SIG-M5 (cell line): ENCODE results near the gene MKNK1.

ENCODE experiments used
- DNase-seq: peaks from one replicate; lab custom pipeline; 2025; lab: John Stamatoyannopoulos, UW

The MKNK1 gene

DNA sequence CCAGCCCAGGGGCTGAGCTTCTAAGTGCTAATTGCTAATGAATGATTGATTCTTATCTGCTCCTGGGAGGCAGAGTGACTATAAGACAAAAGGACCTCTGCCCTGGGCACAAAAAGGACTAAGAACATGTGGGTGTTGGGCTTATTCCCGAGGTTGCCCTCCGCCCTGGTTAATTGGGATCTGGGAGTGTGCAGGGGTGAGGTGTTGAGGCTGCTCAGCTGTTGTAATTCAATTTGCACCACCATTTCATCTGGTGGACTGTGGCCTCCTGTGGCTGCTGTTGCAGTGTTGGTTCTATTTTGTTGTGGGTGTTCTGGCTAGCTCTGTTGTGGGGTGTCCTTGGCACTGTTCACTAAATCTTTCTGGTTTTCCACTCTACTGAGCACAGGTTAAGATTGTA is 65.9 kb downstream of the MKNK1 start:
- no peak for DNase-seq

DNA sequence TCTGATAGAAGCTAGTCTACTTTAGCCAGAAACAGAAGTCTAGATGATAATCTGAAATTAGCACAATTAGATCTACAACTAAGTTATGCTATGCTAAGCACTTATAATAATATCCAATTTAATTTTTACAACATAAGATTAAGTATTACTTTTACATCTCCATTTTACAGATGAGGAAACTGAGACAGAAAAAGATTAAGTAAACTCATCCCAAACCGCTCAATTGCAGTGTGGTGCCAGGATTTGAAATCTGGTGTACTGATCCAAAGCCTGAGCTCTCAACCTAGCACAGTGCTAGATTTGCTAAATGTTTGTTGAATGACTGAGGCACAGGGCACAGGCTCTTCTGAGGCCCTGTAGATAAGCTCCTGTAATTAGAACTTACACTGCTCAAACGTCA is 66.4 kb downstream of the MKNK1 start:
- DNase-seq, result no peak

DNA sequence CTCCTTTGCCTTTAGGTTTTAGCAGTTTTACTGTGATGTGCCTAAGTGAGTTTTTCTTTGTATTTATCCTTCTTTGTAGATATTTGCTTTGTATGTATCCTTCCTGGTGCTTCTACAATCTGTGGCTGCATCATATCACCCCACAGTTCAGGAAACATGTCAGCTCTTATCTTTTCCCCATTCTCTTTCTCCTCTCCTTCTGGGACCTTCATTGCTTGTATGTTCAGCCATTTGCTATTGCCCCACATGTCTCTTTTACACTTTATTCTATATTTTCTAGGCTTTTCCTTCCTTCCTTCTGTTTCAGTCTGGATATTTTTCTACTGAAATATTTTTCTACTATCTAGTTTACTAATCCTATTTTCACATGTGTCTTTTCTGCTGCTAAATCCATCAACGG is 67.5 kb downstream of the MKNK1 start:
- DNase-seq, result no peak

DNA sequence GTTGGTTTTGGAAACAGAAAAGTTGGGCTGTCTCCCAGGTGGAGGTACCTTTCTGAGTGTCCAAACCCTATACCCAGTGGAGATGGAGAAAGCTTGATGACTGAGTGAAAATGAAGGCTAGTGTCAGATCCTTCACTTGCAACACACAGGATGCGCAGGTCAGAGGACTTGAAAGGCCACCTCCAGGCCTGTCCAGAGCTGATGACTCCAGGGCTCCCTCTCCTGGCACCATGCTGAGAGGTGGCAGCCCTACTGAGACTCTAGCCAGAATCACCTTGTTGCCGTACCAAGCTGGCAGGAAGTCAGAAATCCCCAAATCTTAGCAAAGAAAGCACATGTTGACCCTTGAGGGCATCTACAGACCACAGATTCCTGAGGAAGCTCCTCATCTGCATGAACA is 69.0 kb downstream of the MKNK1 start:
- no peak for DNase-seq

DNA sequence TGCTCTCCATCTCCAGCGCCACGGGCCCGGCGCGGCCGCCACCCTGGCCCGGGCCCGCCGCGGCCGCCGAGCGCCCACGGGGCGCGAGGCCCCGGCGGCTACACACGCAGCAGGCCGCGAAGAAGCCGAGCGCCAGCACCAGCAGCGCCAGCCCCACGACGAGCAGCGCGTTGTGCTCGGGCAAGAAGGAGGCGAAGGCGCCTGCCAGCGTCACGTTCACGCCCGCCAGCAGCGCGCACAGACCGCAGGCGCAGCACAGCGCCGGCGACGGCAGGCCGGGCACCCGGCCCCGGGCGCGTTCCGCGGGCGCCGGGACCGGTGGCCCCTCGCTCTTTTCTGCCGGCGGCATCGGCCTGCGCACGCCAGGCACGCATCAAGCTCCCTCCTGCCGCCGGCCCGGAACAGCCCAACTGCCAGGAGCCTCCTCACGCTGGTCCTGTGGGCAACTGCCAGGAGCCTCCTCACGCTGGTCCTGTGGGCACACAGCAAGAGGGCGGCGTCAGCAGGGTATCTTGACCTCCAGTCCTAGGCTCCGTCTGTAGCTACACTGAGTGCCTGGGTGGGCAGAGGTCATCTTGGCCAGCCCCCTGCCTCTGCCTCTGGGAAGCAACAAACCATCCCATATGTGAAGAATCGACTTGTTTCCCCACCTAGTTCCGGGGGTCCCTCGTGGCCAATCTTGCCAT is 70.7 kb downstream of the MKNK1 start:
- no peak for DNase-seq

DNA sequence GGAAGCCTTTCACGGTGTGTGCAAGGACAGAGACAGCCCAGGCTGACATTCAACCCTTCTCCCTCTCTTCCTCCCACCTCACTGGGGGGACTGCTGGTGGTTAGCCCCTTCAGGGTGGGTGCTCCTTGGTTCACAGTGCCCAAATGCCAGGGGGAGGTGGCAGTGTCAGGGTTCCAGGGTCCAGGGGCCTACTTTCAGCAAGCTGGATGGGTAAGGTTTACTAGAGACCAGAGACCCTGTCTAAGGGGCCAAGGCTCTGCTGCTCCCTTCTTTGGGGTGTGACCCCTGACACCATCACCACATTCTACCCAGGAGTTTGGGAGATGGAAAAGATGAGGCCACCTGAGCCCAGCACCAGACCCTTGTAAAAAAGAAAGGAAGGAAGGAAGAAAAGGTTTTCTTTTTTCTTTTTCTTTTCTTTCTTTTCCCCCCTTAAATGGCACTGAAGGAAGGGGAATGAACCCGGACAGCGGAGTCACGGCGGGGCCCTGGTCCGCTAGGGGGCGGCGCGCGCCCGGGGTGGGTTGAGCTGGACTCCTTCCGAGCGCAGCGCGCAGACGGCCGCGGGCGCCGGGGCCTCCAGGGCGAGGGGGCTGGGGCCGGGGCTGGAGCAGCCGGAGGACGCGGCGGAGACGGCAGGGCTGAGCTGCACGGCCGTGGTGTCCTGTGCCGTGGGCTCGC is 71.4 kb downstream of the MKNK1 start:
- DNase-seq, result no peak

DNA sequence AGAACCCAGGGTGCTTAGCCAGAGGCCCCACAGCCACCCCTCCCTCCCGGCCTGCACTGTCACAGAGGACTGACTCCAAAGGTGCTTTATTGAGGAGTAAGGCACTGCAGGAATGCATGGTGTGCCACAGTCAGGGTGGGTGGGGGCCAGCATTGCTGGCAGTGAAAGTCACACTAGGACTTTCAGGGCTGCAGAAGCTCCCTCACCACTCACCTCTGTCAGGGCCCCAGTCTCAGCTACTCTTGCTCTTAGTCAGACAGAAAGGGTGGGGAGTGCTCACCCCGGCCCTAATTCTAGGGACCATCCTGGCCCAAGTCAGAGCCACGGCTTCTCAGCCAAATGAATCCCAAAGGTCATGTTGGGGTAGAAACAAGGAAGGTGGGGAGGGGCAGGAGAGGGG is 72.0 kb downstream of the MKNK1 start:
- no peak for DNase-seq

DNA sequence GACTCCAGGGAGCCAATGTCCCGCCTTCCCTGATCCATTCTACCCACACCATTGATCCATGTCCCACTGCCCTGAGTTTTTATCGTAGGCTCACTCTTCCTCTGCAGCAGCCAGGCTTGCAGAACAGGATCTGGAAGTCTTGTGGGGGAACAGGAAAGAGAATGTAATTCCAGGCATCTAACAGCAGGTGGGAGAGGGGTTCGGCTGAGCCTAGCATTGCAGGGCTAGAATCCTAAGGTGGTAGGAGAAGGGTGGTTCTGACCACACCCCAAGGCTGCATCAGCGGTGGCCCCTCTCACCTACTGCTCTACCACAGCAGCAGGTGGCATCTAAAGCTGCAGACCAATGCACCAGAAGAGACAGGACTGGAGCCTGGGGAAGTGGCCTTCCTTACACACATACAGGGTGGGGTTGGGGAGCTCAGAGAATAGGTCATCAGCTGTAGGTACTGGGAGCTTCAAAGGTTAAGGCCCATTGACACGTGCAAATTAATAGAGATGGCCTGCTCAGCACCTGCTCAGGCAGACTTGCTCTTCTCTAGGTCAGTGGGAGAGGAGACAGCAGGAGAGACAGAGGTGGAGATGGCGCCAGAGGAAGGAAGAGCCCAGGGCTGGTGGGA is 73.2 kb downstream of the MKNK1 start:
- no peak for DNase-seq

DNA sequence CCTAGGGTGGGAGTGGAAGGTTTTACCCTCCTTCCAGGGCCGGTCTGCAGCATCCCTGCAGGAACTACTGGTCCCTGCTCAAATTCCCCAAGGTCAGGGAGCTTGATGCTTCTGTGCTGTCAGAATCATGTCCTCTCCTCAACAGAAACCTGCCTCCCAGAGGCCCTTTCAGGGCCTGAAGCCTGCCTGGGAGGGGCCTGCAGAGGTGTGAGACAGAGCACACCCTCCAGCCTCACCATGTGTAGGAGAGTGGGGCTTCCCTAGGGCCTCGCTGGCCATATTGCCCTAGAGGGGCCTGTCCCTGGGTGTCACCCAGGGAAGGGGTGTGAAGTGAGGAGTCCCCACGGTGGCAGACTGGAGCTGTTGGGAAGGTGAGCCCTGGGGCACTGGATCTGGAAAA is 73.8 kb downstream of the MKNK1 start:
- no peak for DNase-seq

DNA sequence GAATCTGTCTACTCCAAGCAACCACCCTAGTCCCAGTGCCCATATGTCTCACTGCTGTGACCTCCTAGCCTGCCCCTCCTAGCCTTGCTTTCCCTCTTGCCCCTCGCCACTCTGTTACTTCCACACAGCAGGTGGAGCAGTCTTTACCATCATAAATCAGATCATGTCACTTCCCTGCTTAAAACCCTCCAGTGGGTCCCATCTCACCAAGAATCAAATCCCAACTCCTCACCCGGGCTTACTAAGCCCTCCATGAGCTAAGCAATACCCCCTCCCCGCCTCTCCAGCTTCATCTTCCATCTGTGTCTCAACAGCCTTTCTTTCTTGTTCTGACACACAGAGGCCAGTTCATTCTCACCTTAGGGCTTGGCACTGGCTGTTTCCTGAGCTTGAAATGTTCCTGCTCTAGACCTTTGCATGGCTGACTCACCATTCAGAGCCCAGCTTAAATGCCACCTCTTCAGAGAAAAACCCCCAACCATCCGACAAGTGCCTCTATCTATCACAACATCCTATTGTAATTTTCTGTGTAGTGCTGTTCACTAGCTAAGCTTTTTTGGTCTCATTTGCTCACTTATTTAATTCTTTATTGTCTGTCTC is 74.9 kb downstream of the MKNK1 start:
- DNase-seq, result no peak

DNA sequence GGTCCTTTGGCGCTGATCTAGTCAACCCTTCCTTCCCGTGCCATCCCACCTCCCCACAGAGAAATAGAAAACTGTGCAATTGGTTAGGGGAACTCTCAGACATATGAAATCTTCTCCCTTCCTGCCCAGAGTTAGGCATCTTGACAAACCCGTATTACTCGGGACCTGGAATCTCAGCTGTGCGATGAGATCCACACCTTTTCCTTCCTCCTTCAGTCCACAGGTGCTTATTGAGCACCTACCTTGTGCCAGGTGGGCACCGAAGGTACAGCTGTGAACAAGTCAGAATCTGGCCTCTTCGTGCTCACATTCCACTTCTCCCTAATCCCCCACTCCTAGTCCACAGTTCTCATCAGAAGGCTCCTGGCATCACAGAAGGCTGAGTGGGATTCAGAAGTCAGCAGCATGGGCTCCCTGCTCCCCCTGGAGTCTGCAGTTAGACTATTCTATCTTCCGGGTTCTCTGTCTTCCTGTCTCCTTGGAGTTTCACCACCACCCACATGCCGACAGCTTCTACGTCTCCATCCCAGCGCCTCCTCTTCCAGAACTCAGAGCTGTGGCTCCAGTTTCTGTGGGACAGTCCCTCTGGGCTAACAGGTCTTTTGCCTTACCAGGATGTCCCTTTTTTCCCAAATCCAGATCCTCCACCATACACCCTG is 75.6 kb downstream of the MKNK1 start:
- DNase-seq, result no peak

DNA sequence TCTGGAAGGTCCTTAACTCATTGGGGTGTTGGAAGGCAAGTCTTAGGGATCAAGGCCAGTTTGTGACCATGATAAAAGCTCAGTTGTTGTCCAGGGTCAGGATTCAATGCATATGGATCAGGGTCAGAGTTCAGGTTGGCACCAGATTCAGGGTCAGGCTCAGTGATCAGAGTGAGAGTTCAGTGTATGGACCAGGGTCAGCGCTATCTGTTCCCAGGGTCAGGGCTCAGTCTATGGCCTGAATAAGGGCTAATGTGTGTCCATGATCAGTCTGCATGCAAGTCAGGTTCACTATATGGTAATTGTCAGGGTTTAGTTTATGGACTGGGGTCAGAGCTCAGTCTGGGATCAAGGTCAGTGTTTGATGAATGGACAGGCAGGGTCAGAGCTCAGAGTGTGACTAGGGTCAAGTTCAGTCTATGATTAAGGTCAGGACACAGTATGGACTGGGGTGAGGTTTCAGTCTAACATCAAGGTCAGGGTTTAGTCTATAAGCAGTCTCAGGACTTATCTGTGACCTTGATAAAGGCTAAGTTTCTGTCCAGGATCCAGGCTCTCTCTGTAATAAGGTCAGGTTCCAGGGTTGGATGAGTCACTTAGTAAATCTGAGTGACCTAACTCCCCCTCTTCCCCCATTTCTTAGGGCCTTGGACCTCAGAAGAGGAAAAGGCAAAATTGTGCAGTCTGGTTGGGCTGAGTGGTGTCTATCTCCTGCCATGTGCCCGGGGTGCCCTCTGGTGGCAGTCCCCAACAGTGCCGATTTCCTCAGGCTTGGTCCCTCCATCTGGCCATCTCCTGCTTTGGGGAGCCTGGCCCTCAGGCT is 76.4 kb downstream of the MKNK1 start:
- no peak for DNase-seq

DNA sequence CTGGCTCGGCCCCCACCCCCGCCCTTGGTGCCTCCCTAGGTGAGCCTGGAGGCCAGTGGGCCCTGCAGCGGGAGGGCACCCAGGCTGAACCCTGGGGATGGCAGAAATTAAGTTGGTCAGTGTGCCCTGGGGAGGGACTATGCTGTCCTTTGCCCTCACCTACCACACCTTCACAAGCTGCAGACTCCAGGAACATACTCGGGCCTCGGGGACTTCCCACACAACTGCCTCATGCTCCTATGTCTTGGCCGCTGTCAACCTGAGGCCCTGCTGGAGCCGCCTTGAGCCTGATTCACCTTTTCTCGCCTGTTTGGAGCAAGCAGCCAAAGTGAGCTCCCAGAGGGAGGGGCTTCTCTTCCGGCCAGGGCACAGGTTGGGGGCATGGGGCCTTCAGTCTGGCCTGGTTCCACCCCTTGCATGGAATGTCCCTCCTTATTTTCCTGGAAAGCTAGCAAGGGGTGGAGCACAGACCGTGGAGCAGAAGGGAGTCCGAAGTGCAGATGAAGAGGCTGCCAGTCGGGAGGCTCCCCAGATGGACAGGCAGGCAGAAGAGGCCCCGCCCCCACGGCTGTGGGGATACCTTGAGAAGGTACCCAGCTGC is 77.3 kb downstream of the MKNK1 start:
- no peak for DNase-seq

DNA sequence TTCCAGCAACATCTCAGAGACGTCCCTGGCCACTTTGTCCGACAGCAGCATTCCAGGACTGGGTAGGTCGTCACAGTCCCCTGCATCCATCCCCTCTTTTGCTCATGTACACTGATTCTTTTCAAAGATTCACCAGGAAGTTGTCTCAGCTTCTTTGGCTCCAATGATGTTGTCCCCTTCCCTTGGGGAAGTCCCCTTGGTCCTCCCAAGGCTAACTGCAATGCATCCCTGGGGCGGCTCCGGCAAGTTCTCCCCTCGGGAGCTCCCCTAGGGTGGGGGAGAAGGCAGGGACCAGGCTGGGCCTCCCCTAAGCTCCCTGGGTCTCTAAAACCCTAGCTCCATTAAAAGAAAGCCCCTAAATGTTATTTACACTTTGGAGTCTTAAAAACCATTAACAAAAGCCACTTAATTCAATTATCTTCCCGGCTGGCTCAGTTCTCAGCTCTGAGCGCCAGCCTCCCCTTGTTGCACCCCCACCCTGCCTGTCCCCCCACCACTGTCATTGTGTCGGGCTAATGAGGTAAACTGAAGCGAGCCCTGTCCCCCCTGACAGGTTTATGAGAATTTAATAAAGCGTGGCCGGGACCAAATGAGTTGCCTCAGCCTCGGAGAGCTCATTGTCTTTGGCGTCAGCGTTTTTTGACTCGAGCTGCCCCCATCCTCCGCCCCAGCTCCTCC is 77.9 kb downstream of the MKNK1 start:
- no peak for DNase-seq

DNA sequence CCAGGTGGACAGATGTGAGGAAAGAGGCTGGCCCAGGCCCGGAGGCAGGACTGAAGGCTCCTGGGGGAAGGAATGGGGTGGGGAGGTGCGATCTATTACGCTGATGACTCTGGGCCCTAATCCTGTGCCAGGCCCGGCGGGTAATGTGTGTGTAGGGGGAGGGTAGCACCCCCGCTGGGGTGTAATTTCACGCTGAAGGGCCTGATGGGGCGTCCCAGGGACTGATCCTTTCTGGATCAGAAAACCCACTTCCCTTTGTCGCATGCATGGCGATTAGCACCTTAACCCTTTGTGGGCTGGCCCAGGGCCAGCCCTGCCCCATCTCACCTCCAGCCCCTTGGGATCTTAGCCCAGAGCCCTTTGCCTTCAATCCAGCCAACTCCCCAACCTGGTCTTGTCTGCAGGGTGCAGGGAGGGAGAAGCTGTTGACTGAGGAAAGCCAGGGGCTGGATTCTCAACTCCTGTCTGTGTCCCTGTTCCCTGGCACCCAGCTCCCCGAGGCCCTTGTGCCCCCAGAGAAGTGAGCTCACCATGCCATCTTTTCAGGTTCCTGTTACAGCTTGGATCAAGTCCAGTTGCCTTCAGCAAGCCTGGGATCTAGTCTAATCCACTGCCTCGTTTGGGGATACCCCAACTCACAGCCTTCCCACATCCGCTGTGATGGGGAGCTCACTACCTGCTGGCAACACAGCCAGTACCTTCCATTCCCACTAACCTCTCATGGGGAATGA is 78.7 kb downstream of the MKNK1 start:
- DNase-seq, result no peak

DNA sequence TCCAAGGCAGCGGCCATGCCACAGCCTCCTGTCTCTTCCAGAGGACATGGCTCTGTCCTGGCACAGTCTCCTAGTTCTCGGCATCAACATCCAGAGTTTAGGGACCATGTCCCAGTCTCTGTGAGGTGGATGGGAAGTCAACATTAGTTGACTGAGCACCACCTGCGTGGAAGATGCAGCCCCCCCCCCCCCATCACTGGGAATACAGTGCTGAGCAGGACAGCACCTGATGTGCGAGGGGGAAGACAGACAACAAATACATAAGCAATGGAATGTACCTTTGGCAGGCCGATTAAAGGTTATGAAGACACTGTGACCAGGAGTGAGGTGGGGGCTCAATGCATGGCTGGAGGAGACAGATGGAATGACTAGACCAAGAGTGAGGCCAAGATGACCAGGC is 79.2 kb downstream of the MKNK1 start:
- no peak for DNase-seq

DNA sequence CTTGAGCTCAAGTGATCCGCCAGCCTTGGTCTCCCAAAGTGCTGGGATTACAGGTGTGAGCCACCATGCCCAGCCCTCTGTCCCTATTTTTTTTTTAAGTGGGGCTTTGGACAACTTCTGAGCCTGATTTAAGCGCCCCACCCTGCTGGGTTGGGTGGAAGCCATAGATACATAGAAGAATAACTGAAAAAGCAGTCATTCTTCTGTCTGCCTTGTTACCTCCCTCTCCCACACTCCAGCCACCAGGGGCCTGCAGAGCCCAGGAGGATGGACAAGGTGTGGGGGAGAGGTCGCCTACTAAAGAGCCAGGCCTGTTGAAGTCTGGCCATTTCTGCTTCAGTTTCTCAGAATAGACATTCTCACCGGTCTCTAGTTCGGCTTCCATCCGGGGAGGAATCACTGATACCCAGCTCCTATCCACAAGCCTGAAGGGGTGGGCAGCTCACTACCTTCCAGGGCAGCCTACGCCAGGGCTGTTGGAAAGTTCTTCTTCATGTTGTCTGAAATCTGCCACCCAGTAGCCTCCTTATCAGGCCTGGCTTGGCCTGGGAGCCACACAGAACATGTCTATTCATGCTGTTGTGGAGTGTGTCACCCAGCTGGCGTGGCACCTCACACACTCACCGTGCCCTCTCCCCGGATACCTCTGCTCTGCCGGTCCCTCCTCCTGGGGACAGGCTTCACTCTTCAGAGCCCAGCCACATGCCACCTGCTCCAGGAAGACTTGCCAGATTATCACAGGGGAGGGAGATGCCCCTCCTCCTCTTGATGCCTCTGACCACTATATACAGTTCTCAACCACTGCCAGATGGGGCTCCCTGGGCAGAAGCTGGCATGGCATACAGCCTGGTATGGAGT is 80.3 kb downstream of the MKNK1 start:
- DNase-seq, result no peak

DNA sequence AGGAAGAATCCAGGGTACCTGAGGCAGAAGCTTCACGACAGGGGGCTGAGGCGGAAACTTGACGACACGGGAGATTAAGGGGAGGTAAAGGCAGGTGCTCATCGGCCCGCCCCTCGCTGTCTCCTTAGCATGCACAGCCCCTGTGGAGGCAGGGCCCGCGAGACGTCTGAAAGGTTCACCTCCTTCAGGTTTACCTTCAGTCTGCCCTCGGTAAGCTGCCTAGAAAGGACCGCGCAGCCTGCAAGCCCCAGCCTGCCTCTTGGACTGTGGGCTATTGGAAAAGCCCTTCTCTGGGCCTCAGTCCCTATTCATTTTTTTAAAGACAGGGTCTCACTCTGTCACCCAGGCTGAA is 81.1 kb downstream of the MKNK1 start:
- DNase-seq, result no peak
